HEK293T (cell line): ENCODE measurements around the gene NRG2.

Source experiments
- CTCF ChIA-PET: fragments of 350-600 bp; formaldehyde crosslinking; extraction: SDS; loops from one replicate; lab custom pipeline; 2021; ENCODE audit warnings: antibody characterized with exemption, inconsistent platforms; lab: Yijun Ruan, JAX
- POLR2A ChIA-PET: fragments of 350-600 bp; formaldehyde crosslinking; extraction: SDS; loops from one replicate; lab custom pipeline; 2020; ENCODE audit warnings: antibody characterized with exemption, inconsistent platforms; lab: Yijun Ruan, JAX
- DNase-seq: peaks from one replicate; pipeline ENCODE4 v3.0.0; 2012; ENCODE audit warnings: mixed read lengths; ENCODE audit errors: extremely low spot score
- ARNT ChIP-seq: fragments of 450-650 bp; IDR thresholded peaks from 2 replicates; pipeline ENCODE4 v1.6.1; 2017; ENCODE audit warnings: mild to moderate bottlenecking
- BHLHE40 ChIP-seq: fragments of 450-650 bp; IDR thresholded peaks from 2 replicates; pipeline ENCODE4 v1.6.1; 2016; ENCODE audit warnings: mild to moderate bottlenecking, moderate library complexity, borderline replicate concordance
- CTBP1 ChIP-seq: fragments of 450-650 bp; IDR thresholded peaks from 2 replicates; pipeline ENCODE4 v1.6.1; 2016; ENCODE audit warnings: borderline replicate concordance
- ELF4 ChIP-seq: fragments of 450-650 bp; IDR thresholded peaks from 2 replicates; pipeline ENCODE4 v1.6.1; 2017; ENCODE audit warnings: antibody characterized with exemption
- FOXA1 ChIP-seq: fragments of 450-650 bp; IDR thresholded peaks from 2 replicates; pipeline ENCODE4 v1.6.1; 2016; ENCODE audit warnings: mild to moderate bottlenecking
- FOXK2 ChIP-seq: fragments of 450-650 bp; IDR thresholded peaks from 2 replicates; pipeline ENCODE4 v1.6.1; 2016; ENCODE audit warnings: mild to moderate bottlenecking
- FOXM1 ChIP-seq: fragments of 450-650 bp; IDR thresholded peaks from 2 replicates; pipeline ENCODE4 v1.6.1; 2017; ENCODE audit warnings: mild to moderate bottlenecking, borderline replicate concordance
- HDGF ChIP-seq: fragments of 450-650 bp; IDR thresholded peaks from 2 replicates; pipeline ENCODE4 v1.6.1; 2017; ENCODE audit warnings: antibody characterized with exemption, borderline replicate concordance
- L3MBTL2 ChIP-seq: fragments of 450-650 bp; conservative IDR thresholded peaks from 2 replicates; pipeline ENCODE4 v1.6.1; 2016; ENCODE audit warnings: mild to moderate bottlenecking
- LEF1 ChIP-seq: fragments of 450-650 bp; IDR thresholded peaks from 2 replicates; pipeline ENCODE4 v1.6.1; 2017; ENCODE audit warnings: mild to moderate bottlenecking, borderline replicate concordance
- NFRKB ChIP-seq: fragments of 450-650 bp; IDR thresholded peaks from 2 replicates; pipeline ENCODE4 v1.6.1; 2016; ENCODE audit warnings: mild to moderate bottlenecking, moderate library complexity
- PKNOX1 ChIP-seq: fragments of 450-650 bp; IDR thresholded peaks from 2 replicates; pipeline ENCODE4 v1.6.1; 2016
- SP1 ChIP-seq: fragments of 450-650 bp; IDR thresholded peaks from 2 replicates; pipeline ENCODE4 v1.6.1; 2017
- SUZ12 ChIP-seq: fragments of 450-650 bp; IDR thresholded peaks from 2 replicates; pipeline ENCODE4 v1.6.1; 2016; ENCODE audit warnings: mild to moderate bottlenecking
- TARDBP ChIP-seq: fragments of 450-650 bp; IDR thresholded peaks from 2 replicates; pipeline ENCODE4 v1.6.1; 2016
- ZNF384 ChIP-seq: fragments of 450-650 bp; IDR thresholded peaks from 2 replicates; pipeline ENCODE4 v1.6.1; 2016

NRG2 gene

GRCh38 chr5:139995929-139996328 lies 47.2 kb downstream of the NRG2 start:
- no peak for TF ChIP-seq CTBP1
- no peak for TF ChIP-seq PKNOX1
- TF ChIP-seq ELF4: no peak
- TF ChIP-seq NFRKB: no peak
- TF ChIP-seq L3MBTL2: no peak
- TF ChIP-seq ZNF384: no peak
- TF ChIP-seq ARNT: no peak
- no peak for TF ChIP-seq SP1
- no peak for TF ChIP-seq FOXA1
- no peak for TF ChIP-seq FOXK2
- TF ChIP-seq BHLHE40: no peak
- no peak for TF ChIP-seq HDGF
- TF ChIP-seq LEF1: no peak
- TF ChIP-seq FOXM1: no peak
- no peak for TF ChIP-seq TARDBP
- no peak for TF ChIP-seq SUZ12
- POLR2A ChIA-PET: no interaction called here
- CTCF ChIA-PET: interaction anchor here (0.6 to 1.0 kb wide), 2 partner anchors 12 to 1206 kb away, joined by 3 read pairs; no protein-coding TSS in a partner anchor
- DNase-seq: no peak

- TF ChIP-seq FOXA1: no peak
- TF ChIP-seq SUZ12: no peak
- no peak for TF ChIP-seq NFRKB
- TF ChIP-seq PKNOX1: no peak
- TF ChIP-seq BHLHE40: no peak
- no peak for TF ChIP-seq LEF1
- TF ChIP-seq SP1: no peak
- TF ChIP-seq TARDBP: no peak
- no peak for TF ChIP-seq HDGF
- no peak for DNase-seq
- ChIA-PET POLR2A (no interaction called here), CTCF (no interaction called here)
These were observed 48.9 kb downstream of the NRG2 start for GRCh38 chr5:139994234-139994633.

- ChIA-PET POLR2A (interaction anchor here (0.6 kb wide), 1 partner anchor 692 kb away, joined by 3 read pairs; the partner anchor contains the start of gene MATR3), CTCF (interaction anchor here (1.2 kb wide), 1 partner anchor 17 kb away, joined by 6 read pairs; no protein-coding TSS in a partner anchor)
- DNase-seq: no peak
- TF ChIP-seq FOXK2: no peak
- no peak for TF ChIP-seq SUZ12
- no peak for TF ChIP-seq SP1
- no peak for TF ChIP-seq ZNF384
- TF ChIP-seq ARNT: no peak
- TF ChIP-seq ELF4: no peak
- TF ChIP-seq FOXM1: no peak
- no peak for TF ChIP-seq CTBP1
- no peak for TF ChIP-seq FOXA1
- no peak for TF ChIP-seq TARDBP
- no peak for TF ChIP-seq NFRKB
- no peak for TF ChIP-seq HDGF
- no peak for TF ChIP-seq LEF1
- TF ChIP-seq BHLHE40: no peak
- no peak for TF ChIP-seq L3MBTL2
- no peak for TF ChIP-seq PKNOX1
These were observed 57.4 kb downstream of the NRG2 start for GRCh38 chr5:139985733-139986132.

GRCh38 chr5:139985290-139985689 lies 57.8 kb downstream of the NRG2 start:
- no peak for DNase-seq
- CTCF ChIA-PET: interaction anchor here (1.2 kb wide), 1 partner anchor 17 kb away, joined by 6 read pairs; no protein-coding TSS in a partner anchor
- TF ChIP-seq ARNT (no peak), BHLHE40 (no peak), L3MBTL2 (no peak), HDGF (no peak), PKNOX1 (no peak), FOXK2 (no peak), FOXA1 (no peak), NFRKB (no peak), TARDBP (no peak), FOXM1 (no peak), SP1 (no peak), CTBP1 (no peak), ELF4 (no peak), SUZ12 (no peak), ZNF384 (no peak), LEF1 (no peak)
- POLR2A ChIA-PET: no interaction called here

- TF ChIP-seq NFRKB: no peak
- TF ChIP-seq BHLHE40: no peak
- no peak for TF ChIP-seq ZNF384
- no peak for TF ChIP-seq FOXK2
- no peak for TF ChIP-seq FOXM1
- no peak for TF ChIP-seq HDGF
- TF ChIP-seq ELF4: no peak
- TF ChIP-seq SP1: no peak
- no peak for TF ChIP-seq L3MBTL2
- TF ChIP-seq LEF1: no peak
- no peak for TF ChIP-seq TARDBP
- TF ChIP-seq PKNOX1: no peak
- no peak for TF ChIP-seq CTBP1
- TF ChIP-seq ARNT: no peak
- no peak for TF ChIP-seq FOXA1
- TF ChIP-seq SUZ12: no peak
- POLR2A ChIA-PET: no interaction called here
- CTCF ChIA-PET: no interaction called here
- no peak for DNase-seq
These were observed 58.3 kb downstream of the NRG2 start for GRCh38 chr5:139984816-139985215.
